DOHH2 (cell line): Measurements from ENCODE around the gene RNASE13.

Experiments used
- H3F3A ChIP-seq: fragments of 200-600 bp; sonication (generic), shearing (Covaris generic); 2 replicates; pipeline ENCODE4 v1.6.0; 2016; ENCODE audit warnings: antibody characterized with exemption, mild to moderate bottlenecking; ENCODE audit not compliant: control insufficient read depth, insufficient read depth
- H3K27ac ChIP-seq: fragments of 200-600 bp; sonication (generic); 2 replicates; pipeline ENCODE4 v1.5.1; 2014; ENCODE audit warnings: low read depth, mild to moderate bottlenecking, low read length, moderate library complexity
- H3K27me3 ChIP-seq: fragments of 200-600 bp; sonication (generic); 2 replicates; pipeline ENCODE4 v1.6.1; 2014; ENCODE audit warnings: mild to moderate bottlenecking, low read length, mixed read lengths; ENCODE audit not compliant: control insufficient read depth
- H3K36me3 ChIP-seq: fragments of 200-600 bp; sonication (generic); 2 replicates; pipeline ENCODE4 v1.6.1; 2014; ENCODE audit warnings: mild to moderate bottlenecking, low read length, moderate library complexity, mixed read lengths; ENCODE audit not compliant: control insufficient read depth
- H3K4me1 ChIP-seq: fragments of 200-600 bp; sonication (generic); 2 replicates; pipeline ENCODE4 v1.6.1; 2014; ENCODE audit warnings: mild to moderate bottlenecking, low read length, mixed read lengths; ENCODE audit not compliant: control insufficient read depth
- H3K4me2 ChIP-seq: fragments of 200-600 bp; sonication (generic); 2 replicates; pipeline ENCODE4 v1.6.0; 2014; ENCODE audit warnings: mild to moderate bottlenecking, low read length, moderate library complexity
- H3K4me3 ChIP-seq: fragments of 200-600 bp; sonication (generic); 2 replicates; pipeline ENCODE4 v1.5.1; 2014; ENCODE audit warnings: mild to moderate bottlenecking, low read length, mixed read lengths
- H3K79me2 ChIP-seq: fragments of 200-600 bp; sonication (generic); 2 replicates; pipeline ENCODE4 v1.6.1; 2014; ENCODE audit warnings: mild to moderate bottlenecking, low read length, mixed read lengths; ENCODE audit not compliant: control insufficient read depth
- H3K9me2 ChIP-seq: fragments of 200-600 bp; sonication (generic); replicated peaks from 2 replicates; pipeline ENCODE4 v1.6.1; 2014; ENCODE audit warnings: mild to moderate bottlenecking, low read length, mixed read lengths; ENCODE audit not compliant: control insufficient read depth
- H3K9me3 ChIP-seq: fragments of 200-600 bp; sonication (generic); 2 replicates; pipeline ENCODE4 v1.6.1; 2014; ENCODE audit warnings: antibody characterized with exemption, low read length, mixed read lengths; ENCODE audit not compliant: control insufficient read depth, insufficient read depth
- H4K20me1 ChIP-seq: fragments of 200-600 bp; sonication (generic); 2 replicates; pipeline ENCODE4 v1.6.0; 2014; ENCODE audit warnings: low read depth, mild to moderate bottlenecking, antibody characterized with exemption, low read length, moderate library complexity; ENCODE audit not compliant: control insufficient read depth, insufficient read depth
- CTCF ChIP-seq: fragments of 200-600 bp; sonication (generic); IDR thresholded peaks from one replicate; pipeline ENCODE4 v1.5.1; 2014; ENCODE audit warnings: antibody characterized with exemption, mild to moderate bottlenecking, low read depth, low read length; ENCODE audit not compliant: poor library complexity, severe bottlenecking
- EZH2phosphoT487 ChIP-seq: fragments of 200-600 bp; sonication (generic); IDR thresholded peaks from 2 replicates; pipeline ENCODE4 v1.6.1; 2017; ENCODE audit warnings: borderline replicate concordance, mild to moderate bottlenecking, antibody characterized with exemption, low read length, moderate library complexity, mixed read lengths

RNASE13 gene

GRCh38 chr14:21025371-21026273, 9.0 kb downstream of the RNASE13 start:
- H3K36me3 ChIP-seq = no peaks in the 10 kb centered on the region
- H3K4me3 ChIP-seq = no peak overlapping the region
- H3K9me2 ChIP-seq = no peaks in the 10 kb centered on the region
- no peaks in the 10 kb centered on the region for H3K4me1 ChIP-seq
- H3K27me3 ChIP-seq = peaks cover 45% of the 10 kb centered on the region
- no peaks in the 10 kb centered on the region for H3K9me3 ChIP-seq
- no peak for TF ChIP-seq EZH2phosphoT487
- H4K20me1 ChIP-seq = no peaks in the 10 kb centered on the region
- H3F3A ChIP-seq = no peaks in the 10 kb centered on the region
- H3K27ac ChIP-seq = no peak overlapping the region
- H3K4me2 ChIP-seq = peak overlapping the region; percentile 24; the same call in 1 of the 2 replicates
- H3K79me2 ChIP-seq = no peaks in the 10 kb centered on the region

- H3F3A ChIP-seq = no peaks in the 10 kb centered on the region
- H3K4me2 ChIP-seq = peak within 1 kb of the TSS; percentile 24; the same call in 1 of the 2 replicates
- H3K27me3 ChIP-seq = peaks cover 45% of the 10 kb centered on the region
- no peaks in the 10 kb centered on the region for H4K20me1 ChIP-seq
- H3K36me3 ChIP-seq = no peaks in the 10 kb centered on the region
- no peaks in the 10 kb centered on the region for H3K9me2 ChIP-seq
- no peaks in the 10 kb centered on the region for H3K4me1 ChIP-seq
- H3K79me2 ChIP-seq = no peaks in the 10 kb centered on the region
- TF ChIP-seq EZH2phosphoT487 (no peak), CTCF (no peak)
- H3K9me3 ChIP-seq = no peaks in the 10 kb centered on the region
- H3K4me3 ChIP-seq = no peak within 1 kb of the TSS
- no peak within 1 kb of the TSS for H3K27ac ChIP-seq
Measured at GRCh38 chr14:21024585-21025370, 9.8 kb downstream of the RNASE13 start, which contains the start of gene NDRG2. Gene NDRG2, minus strand, starts transcription at chr14:21025061. Its CDS starts 1,746 bp downstream, at chr14:21023315.

GRCh38 chr14:21023817-21024584, 10.6 kb downstream of the RNASE13 start:
- no peak overlapping the region for H3K4me3 ChIP-seq
- TF ChIP-seq EZH2phosphoT487 = no peak
- TF ChIP-seq CTCF = no peak
- H3K4me2 ChIP-seq = no peak overlapping the region

More at GRCh38 chr14:21023817-21024584, 10.6 kb downstream of the RNASE13 start:
- Histone ChIP-seq H3K36me3 (no peaks in the 10 kb centered on the region), H3K27ac (no peak overlapping the region), H3K9me2 (no peaks in the 10 kb centered on the region), H3K4me1 (no peaks in the 10 kb centered on the region), H4K20me1 (no peaks in the 10 kb centered on the region), H3F3A (no peaks in the 10 kb centered on the region), H3K27me3 (peaks cover 45% of the 10 kb centered on the region), H3K9me3 (no peaks in the 10 kb centered on the region), H3K79me2 (no peaks in the 10 kb centered on the region)
